Left kidney (tissue), 8 donors: Measurements from ENCODE around the gene PSMB11. TPM values are rescaled to one million over a fixed set of nuclear protein-coding genes. Genes with fewer than 3 reads are reported as not detected.
A peak's percentile ranks its signal among the peaks of the same experiment; 100 is the strongest.
"Not testable (repeated sequence)": the region's sequence is repeated elsewhere in the genome, so short reads cannot be mapped to it uniquely, and the experiment has no call there.

Source experiments
- DNase-seq: peaks from one replicate; pipeline ENCODE4 v3.0.0-alpha.2; 2013
- long read RNA-seq, 8 donors: transcript quantifications; one replicate each; lab custom pipeline, GENCODE V29; 2026
- polyA plus RNA-seq: library from polyadenylated mRNA; unstranded; fragments of 120-200 nt; gene quantifications from one replicate; pipeline ENCODE4 v1.2.1, GENCODE V29; 2013; ENCODE audit not compliant: insufficient read length

The PSMB11 gene, protein sequence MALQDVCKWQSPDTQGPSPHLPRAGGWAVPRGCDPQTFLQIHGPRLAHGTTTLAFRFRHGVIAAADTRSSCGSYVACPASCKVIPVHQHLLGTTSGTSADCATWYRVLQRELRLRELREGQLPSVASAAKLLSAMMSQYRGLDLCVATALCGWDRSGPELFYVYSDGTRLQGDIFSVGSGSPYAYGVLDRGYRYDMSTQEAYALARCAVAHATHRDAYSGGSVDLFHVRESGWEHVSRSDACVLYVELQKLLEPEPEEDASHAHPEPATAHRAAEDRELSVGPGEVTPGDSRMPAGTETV
- not detected for polyA plus RNA-seq
- long read RNA-seq, donor 1, result 0 reads
- long read RNA-seq, donor 2, result 0 reads
- long read RNA-seq, donor 3, result 0 reads
- long read RNA-seq, donor 4, result 0 reads
- long read RNA-seq, donor 5, result 0 reads
- long read RNA-seq, donor 6, result 0 reads
- long read RNA-seq, donor 7, result 0 reads
- long read RNA-seq, donor 8, result 0 reads

DNA sequence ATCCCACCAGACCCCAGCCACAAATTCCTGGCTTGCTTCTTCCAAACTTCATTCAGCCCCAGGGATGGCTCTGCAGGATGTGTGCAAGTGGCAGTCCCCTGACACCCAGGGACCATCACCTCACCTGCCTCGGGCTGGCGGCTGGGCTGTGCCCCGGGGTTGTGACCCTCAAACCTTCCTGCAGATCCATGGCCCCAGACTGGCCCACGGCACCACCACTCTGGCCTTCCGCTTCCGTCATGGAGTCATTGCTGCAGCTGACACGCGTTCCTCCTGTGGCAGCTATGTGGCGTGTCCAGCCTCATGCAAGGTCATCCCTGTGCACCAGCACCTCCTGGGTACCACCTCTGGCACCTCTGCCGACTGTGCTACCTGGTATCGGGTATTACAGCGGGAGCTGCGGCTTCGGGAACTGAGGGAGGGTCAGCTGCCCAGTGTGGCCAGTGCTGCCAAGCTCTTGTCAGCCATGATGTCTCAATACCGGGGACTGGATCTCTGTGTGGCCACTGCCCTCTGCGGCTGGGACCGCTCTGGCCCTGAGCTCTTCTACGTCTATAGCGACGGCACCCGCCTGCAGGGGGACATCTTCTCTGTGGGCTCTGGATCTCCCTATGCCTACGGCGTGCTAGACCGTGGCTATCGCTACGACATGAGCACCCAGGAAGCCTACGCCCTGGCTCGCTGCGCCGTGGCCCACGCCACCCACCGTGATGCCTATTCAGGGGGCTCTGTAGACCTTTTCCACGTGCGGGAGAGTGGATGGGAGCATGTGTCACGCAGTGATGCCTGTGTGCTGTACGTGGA lies at the start of gene PSMB11:
TSS of gene PSMB11 (plus strand) at position 51 of the 804 bp plus-strand sequence. CDS start at position 65, 14 bp downstream.
- DNase-seq, result no peak

DNA sequence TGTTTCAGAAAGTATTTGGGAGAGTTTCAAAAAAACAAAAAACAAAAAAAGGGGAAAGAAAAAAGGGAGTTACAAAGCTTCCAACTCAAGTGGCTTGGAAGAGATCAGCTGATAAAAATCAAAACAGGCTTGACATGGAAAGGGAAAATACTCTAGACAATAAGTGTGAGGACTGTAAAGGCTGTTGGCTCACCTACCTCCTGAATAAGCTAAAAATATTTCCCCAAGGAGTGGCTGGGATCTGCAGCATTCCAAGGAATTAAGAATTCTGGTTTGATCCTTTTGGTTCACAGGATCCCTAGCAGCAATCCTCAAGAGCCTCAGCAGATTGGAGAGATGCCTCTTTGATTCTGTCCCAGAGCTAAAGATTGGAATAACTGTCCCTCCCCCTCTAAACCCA lies 48.5 kb upstream of the PSMB11 start:
- DNase-seq, result no peak

DNA sequence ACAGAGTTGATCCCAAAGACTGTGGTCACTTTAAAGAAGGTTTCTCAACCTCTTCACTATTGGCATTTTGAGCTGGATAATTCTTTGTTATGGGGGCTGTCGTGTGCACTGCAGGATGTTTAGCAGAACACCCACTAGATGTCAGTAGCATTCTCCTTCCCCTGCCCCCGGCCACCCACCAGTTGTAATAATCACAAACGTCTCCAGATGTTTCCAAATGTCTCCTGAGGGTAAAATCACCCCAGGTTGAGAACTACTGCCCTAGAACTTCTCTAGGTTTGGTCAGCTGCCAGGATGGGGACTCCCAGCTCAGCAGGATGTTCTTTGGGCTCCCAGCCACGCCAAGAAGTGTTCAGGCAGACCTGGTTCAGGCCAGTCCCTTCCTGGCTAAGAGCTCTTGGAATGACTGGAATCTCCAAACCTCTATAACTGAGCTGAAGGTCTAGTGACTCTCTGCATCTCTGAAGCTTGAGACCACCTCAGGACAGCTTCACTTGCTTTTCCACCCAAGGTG lies 47.2 kb upstream of the PSMB11 start:
- no peak for DNase-seq

DNA sequence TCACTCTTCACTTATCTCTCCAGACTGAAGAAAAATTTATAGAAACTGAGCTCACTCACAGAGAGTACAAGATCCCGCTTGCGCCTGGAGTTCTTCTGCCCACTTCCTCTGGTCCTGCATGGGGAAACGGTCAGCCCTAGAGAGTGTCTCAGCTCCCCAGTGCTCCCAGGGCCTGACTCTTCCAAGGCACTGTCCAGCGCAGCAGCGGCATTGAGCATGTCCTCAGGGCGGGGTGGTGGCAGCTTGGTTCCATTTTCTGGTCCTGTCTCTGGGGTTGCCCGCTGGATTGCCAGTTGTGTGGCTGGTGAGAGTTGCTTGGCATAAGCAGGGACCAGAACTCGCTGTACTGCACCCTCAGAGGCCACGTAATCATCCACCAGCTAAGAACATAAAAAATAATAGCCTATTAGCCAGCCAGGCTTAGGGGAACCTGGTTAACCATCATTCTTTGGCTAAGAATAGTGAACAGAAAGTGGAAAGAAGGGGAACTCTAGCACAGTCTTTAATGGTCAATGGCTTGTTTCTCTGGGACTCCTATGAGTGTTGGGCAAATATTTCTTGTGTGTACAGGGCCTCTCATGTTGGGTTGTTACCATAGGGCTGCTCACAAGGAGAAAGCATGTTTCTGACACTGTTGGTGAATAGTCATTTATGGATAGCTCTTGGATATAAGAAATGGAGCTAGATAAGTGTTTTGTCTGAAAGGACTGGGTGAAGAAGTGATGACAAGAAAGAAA lies 46.0 kb upstream of the PSMB11 start:
- DNase-seq, result no peak

DNA sequence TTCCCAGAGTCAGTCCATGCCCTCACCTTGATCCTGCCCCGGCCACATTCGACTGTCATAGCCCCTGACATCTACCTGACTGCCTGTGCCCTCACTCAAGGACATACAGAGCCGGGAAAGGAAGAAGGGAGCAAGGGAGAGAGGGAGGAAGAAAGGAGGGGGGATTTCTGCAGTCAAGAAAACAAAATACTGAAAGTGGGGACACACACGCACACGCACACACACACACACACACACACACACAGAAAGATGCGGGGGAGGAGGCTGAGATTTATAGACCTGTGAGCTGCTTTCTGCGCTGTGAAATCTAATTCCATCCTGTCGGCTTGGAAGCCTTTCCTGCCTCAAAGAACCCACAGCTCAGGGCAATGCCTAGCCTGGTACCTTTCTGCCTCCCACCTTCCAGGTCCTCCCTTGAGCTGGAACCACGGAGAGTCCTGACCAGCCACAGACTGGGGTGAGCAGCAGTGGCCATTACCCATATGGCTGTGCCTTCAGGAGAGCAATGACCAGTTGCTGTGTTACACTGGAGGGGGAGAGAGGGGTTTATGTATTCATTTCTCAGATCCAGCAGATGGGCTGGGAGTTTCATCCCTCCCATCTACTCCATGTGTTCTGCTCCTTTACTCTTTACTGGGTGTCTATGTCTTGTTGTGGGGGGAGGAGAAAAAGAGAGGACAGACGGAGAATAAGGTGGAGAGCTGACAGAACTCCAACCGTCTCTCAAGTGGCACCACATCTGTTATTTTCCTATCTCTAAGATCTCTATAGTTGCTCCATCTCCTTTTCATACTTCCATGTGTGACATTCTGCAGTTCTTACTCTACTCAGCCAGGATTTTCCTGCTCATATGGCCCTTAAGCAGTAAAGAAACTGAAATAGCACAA lies 45.0 kb upstream of the PSMB11 start:
- peak; percentile 92 for DNase-seq

DNA sequence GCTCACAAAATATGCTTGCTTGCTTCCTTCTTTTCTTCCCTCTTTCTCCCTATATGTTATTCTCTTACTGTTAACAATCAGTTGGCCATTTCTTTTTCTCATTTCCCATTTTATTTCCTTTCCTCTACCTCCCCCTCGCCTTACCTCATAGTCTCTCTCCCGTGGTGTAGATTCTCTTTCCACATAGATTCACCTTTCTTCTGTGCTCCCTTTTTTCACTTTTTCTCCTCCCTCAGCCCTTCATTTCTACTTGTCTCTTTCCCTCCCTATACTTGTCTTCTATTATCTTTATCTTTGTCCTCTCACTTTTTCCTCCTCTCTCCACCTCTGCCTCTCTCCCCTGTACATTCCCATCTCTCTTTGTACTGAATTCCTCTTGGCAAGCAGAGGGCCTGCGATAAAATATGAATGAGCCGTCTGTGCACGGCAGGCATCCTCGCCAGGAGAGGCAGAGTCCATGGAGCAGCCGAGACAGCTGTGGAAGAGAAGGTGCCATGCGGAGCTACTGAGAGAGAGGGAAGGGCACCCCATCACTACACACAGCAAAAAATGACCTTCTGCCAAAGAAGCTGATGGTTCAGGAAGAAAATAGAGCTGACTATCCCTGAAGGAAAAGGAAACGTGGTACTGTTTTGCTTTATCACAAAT lies 44.2 kb upstream of the PSMB11 start:
- DNase-seq, result no peak

DNA sequence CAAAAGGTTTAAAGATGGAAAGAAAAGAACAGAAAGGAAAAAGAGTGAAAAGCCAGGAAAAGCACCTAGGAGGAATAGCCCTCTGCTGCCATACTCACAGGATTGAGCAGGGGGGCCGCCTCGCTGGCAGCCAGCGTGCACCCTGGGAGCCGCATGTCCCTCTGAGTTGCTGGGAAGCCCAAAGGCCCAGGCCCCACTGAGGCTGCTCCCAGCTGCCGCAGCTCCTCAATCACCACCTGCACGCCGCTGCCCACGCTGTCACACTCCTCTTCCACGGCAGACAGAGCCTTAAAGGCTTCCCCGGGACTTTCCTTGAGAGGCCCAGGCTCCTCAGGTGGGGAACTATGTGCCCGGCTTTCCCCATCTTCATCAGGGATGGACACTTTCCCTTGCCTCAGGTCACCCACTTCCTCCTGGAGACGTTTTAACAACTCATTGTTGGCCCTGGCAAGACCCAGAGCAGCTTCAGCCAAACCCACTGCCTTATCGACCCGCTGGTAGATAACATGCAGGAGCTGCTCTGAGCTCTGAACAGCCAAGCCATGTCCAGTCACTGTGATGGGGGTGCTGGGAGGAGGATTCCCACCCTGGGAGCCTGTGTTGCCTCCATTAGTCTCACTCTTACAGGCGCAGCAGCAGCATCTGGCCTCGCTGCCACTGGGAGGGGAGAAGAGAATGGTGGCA lies 43.5 kb upstream of the PSMB11 start:
- DNase-seq, result no peak

DNA sequence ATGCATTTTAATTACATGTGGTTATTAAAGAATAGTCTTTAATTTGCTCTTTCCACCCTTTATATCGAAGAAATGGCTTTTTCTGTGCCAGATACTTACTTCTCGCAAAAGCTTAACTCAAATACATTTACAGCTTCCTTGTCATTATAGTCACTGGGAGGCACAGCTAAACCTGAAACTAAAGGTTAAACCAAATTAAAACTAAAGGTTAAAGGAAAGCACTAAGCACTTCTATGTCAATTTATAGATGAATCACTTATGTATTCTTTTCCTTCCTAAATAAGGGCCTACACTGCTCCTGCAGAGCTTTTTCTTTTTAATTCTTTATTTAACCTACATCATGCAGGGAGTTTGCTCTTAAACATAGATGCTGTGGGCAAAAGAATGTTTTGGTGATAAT lies 41.2 kb upstream of the PSMB11 start:
- DNase-seq, result no peak

DNA sequence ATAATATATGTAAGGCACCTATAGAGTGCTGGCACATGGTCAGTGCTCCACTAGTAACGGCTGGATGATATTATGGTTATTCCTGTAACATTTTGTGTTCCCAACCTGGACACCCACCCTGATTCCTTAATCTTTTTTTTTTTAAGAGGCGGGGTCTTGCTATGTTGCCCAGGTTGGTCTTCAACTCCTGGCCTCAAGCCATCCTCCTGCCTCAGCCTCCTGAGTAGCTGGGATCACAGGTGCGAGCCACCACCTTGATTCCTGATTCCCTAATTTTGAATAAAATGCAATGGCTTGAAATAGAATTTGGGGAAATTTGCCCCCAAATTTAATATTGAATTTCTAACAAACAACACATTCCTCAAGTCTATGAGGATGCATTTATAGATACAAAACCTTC lies 39.4 kb upstream of the PSMB11 start:
- no peak for DNase-seq

DNA sequence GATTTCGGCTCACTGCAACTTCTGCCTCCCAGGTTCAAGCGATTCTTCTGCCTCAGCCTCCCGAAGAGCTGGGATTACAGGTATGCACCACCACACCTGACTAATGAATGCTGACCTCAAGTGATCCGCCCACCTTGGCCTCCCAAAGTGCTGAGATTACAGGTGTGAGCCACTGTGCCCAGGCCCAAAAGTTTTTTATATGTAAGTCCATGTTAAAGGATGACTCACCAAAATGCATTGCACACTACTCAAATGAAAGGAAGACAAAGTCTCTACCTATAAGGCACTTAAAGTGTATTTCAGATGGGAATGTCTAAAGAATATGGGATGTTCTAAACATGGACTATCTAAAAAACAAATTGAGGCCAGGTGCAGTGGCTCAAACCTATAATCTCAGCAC lies 37.7 kb upstream of the PSMB11 start:
- not testable (repeated sequence) for DNase-seq

DNA sequence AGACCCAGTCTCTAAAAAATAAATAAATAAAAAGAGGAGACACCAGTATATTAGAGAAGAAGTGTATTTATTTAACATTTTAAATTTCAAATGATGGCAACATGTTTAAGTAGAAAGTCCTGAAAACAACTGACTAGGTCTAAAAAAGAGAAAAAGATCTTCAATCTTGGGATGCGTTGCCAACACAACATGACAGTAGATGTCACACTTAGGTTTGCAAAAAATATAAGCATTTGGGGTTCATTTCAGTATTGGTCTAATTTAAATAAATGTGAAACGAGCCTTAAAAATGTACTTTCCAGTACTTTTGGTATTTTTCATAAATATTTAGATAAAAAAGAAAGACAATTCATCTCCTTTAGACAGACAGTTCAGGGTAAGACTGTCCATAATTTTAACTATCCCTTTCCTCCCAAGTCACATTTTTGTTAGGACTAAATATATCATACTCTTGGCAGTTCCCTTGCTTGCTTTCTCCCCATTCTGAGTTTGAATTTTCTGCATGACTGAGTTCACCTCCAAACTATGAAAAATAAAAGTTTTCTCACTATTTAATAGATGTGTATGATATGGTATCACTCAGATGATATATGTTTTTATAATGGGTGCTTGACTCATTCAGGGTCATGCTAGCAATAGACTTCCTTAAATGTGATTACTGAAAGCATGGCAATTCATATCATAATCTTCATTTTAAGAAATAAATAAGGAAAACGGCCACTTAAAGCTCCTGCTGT lies 36.4 kb upstream of the PSMB11 start:
- no peak for DNase-seq

DNA sequence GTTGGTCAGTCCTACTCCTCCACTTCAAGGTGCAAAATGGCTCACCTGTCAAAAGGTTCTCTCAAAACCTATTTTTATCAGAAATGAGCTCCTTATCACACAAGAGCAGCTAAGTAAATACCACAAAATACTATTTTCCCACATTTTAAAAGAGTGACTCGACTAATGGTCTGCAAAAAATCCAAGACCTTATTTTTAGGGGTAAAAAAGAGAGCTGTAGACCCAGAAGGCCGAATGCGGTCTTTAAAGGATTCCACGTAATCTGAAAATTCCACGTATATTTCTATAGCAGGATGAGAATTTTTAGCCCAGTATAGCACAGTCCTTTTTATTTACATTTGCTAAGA lies 35.9 kb upstream of the PSMB11 start:
- no peak for DNase-seq

DNA sequence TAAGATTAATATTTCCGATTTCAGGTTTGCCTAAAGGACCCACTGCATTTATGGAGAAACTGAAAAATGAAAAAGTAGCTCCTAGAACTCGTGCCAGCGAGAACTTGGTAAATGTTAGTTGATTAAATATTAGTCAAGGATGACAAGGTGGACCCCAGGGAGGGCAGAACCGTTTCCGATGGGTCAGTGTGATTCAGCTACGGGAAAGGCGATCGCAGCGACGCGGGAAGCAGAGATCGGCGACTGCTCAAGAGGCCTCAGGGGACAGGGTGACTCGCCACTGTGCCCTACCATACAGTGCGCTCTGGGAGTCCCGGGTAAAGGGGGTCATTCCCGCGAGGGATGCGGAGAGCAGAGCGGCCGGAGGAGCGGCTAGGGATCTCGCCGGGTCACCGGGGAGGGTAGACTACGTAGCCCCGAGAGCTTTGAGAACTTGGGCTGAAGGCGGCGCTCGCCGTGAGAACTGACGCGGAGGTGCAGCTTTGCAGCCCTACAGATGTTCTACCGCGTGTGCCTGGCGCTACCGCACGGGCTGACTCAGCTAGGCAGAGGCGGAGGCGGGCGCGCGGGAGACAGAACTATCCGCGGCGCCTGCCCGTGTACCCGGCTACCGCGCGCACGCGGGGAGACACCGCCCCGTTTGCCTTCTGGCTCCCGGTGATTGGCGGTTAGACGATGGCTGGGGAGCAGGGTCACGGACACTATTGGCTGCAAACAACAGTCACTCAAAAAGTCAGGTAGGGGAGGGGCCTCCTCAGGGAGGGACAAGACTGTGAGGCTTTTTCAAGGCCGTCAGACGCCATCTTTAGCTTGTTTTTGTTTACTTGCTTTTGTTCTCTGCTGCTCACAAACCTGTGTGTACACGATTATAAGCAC lies 35.2 kb upstream of the PSMB11 start:
- peak; percentile 98 for DNase-seq

DNA sequence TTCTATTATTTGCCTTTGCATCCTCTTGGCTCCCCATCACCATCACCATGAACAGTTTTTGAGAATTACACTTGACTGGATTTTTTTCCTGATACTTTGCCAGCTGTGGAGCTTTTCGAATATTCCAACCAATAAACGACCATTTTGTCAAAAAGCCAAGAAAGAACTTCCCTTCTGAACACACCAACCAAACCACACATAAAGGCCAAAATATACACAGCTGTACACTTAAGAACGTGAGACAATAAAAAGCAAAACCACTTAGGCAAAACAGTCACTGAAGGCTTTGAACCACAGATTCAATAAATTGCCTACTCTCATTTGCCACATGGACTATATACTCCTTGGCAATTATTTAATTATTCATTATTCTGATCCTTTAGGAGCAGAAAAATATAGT lies 33.2 kb upstream of the PSMB11 start:
- no peak for DNase-seq

DNA sequence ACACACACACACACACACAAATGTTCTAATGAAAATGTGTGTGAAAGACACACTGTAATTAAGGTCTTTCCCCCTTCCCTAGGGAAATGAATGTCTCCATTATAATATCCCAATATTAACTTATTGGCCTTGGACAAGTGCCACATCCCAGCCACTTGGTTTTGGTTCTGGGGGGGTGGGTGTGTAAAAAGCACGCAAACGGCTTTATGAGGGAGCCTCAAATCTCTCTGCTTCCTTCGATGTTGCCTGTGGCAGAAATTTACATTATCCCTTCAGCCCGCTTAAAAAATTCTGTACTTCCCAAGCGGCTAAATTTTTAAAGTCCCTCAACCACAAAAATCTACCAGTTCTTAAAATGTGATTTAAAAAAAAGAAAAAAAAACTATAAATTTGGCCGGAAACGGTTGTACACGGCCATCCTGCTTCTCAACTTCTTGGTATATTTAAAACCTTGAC lies 32.5 kb upstream of the PSMB11 start:
- DNase-seq, result no peak

DNA sequence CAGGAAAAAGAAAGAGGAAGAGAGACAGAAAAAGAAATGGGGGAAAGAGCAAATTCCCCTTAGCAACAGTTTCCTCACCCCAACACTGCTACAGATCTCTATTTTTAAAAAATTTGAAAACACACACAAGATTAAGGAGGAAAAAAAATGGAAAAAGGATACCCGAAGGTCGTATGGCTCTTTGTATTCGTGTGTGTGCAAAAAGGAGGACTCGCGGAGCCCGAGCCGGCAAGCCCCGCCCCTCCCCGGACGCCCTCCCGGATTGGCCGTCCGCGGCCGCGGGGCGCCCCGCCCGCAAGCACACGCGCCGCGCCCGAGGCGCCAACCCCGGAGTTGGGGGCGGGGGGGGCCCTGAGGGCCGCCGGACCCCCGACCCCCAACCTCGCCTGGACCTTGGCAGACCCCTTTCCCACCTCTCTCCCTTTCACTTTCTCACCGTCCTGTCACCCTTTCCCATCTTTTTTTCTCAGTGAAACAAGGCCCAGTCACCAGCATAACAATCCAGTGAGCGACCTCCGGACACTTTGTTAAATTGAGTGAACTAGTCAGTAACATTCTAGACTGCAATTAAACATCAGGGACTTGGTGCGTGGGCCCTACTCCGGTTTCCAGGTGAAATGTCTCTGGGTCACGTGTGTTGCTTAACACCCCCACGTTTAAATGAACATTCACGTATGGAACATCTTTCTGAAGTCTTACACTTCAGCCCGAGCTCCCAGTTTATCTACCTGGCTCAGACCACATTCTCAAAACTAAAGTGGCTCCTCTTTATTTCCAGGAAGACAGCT lies 31.9 kb upstream of the PSMB11 start, which contains the start of gene C14orf93:
TSS of gene C14orf93 (minus strand) at position 205 of the 788 bp plus-strand sequence. CDS start 11,120 bp downstream, outside the sequence.
- peak; percentile 73 for DNase-seq

DNA sequence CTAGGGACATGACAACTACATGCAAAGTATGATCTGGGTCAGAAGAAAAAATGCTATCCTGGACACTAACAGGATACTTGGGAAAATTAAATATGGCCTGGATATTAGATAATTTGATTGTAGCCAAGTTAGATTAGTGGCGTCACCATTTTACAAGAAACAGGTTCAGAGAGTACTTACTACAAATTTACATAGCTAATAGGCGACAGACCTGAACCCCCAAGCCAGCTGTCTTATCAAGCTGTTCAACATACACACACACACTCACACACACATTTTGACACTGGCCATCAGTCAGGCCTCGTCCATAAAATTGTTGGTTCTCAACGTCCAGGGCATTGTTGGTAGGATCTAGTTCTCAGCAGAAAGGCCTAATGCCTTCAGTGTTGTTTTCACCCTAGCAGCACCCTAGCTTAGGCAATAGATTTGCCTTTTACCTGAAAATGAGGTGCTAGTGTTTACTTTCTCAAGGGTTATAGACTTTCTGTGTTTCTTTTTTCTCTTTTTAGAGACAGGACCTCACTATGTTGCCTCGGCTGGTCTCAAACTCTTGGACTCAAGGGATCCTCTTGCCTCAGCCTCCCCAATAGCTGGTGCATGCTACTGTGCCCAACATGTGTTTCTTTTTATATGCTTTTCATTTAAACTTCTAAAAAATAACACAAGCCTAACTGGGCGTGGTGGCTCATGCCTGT lies 28.8 kb upstream of the PSMB11 start:
- no peak for DNase-seq
